IMR-90 (cell line): ENCODE results near the gene TMC3.

Experiments
- CTCF ChIP-seq: conservative IDR thresholded peaks from 2 replicates; pipeline ENCODE4 v1.5.1; 2012; ENCODE audit warnings: mild to moderate bottlenecking, low read depth, low read length, improper control_type of control experiment
- POLR2A ChIP-seq: IDR thresholded peaks from 2 replicates; pipeline ENCODE4 v1.6.1; 2012; ENCODE audit warnings: mild to moderate bottlenecking, low read depth, low read length
- USF2 ChIP-seq: fragments of 150-350 bp; IDR thresholded peaks from 2 replicates; pipeline ENCODE4 v1.6.1; 2017; ENCODE audit warnings: mild to moderate bottlenecking, antibody characterized with exemption, low read length, low read depth

- TF ChIP-seq USF2 (no peak), CTCF (no peak), POLR2A (no peak)
Observed at GRCh38 chr15:81362790-81363189, 11.2 kb downstream of the TMC3 start.
